A673 (cell line): ENCODE results near the gene UBL4B. TPM values are rescaled to one million over a fixed set of nuclear protein-coding genes. Genes with fewer than 3 reads are reported as not detected.
A peak's percentile ranks its signal among the peaks of the same experiment; 100 is the strongest.

Experiments used
- BruUV-seq: library from RNA; stranded (reverse); fragments of 400-500 nt; replicated peaks from 2 replicates; lab custom pipeline; 2021; lab: Mats Ljungman, UMichigan
- CTCF ChIA-PET: fragments of 300-600 bp; sonication (Branson Sonifier 250); formaldehyde crosslinking; loops from one replicate; lab custom pipeline; 2022; ENCODE audit warnings: antibody characterized with exemption; lab: Charles Lee
- POLR2A ChIA-PET: fragments of 300-600 bp; sonication (Branson Sonifier 250); formaldehyde crosslinking; loops from one replicate; lab custom pipeline; 2022; ENCODE audit warnings: antibody characterized with exemption; ENCODE audit not compliant: low non-redundant PET; lab: Charles Lee
- DNase-seq: peaks from one replicate; pipeline ENCODE4 v3.0.0-alpha.2; 2015; ENCODE audit warnings: low spot score
- H3K27ac ChIP-seq: fragments of 200-600 bp; sonication (generic); 2 replicates; pipeline ENCODE4 v1.5.1; 2016; ENCODE audit warnings: mixed run types, low read depth, mild to moderate bottlenecking, mixed read lengths, antibody characterized with exemption, low read length; ENCODE audit not compliant: poor library complexity, severe bottlenecking
- H3K27me3 ChIP-seq: fragments of 200-600 bp; sonication (generic); replicated peaks from 2 replicates; pipeline ENCODE4 v1.6.1; 2017; ENCODE audit warnings: mixed run types, low read depth, mild to moderate bottlenecking, mixed read lengths, antibody characterized with exemption, low read length; ENCODE audit not compliant: insufficient read depth, poor library complexity
- H3K36me3 ChIP-seq: fragments of 200-600 bp; sonication (generic); 2 replicates; pipeline ENCODE4 v1.6.1; 2016; ENCODE audit warnings: mixed run types, mild to moderate bottlenecking, mixed read lengths, antibody characterized with exemption, low read length; ENCODE audit not compliant: insufficient read depth, poor library complexity, severe bottlenecking
- H3K4me1 ChIP-seq: fragments of 200-600 bp; sonication (generic); 2 replicates; pipeline ENCODE4 v1.6.1; 2017; ENCODE audit warnings: mixed run types, mild to moderate bottlenecking, mixed read lengths, antibody characterized with exemption, low read length; ENCODE audit not compliant: insufficient read depth, poor library complexity, severe bottlenecking
- H3K4me3 ChIP-seq: fragments of 200-600 bp; sonication (generic); 2 replicates; pipeline ENCODE4 v1.5.1; 2016; ENCODE audit warnings: low read depth, mixed run types, mild to moderate bottlenecking, mixed read lengths, low read length; ENCODE audit not compliant: poor library complexity, severe bottlenecking
- H3K9me3 ChIP-seq: fragments of 200-600 bp; sonication (generic); 2 replicates; pipeline ENCODE4 v1.6.1; 2016; ENCODE audit warnings: mixed run types, low read depth, mild to moderate bottlenecking, mixed read lengths, antibody characterized with exemption, low read length; ENCODE audit not compliant: poor library complexity, severe bottlenecking
- EZH2 ChIP-seq: fragments of 200-600 bp; sonication (generic); IDR thresholded peaks from 2 replicates; pipeline ENCODE4 v1.6.1; 2017; ENCODE audit warnings: borderline replicate concordance, low read depth, mild to moderate bottlenecking, mixed read lengths, antibody characterized with exemption, low read length; ENCODE audit not compliant: poor library complexity, severe bottlenecking
- intact Hi-C: fragments of 100-400 bp; cut with micrococcal nuclease; formaldehyde crosslinking; loops from one replicate; pipeline ENCODE4 v1.10.0; 2022; ENCODE audit not compliant: unreplicated experiment
- total RNA-seq: library from RNA; stranded (reverse); gene quantifications from 2 replicates; pipeline ENCODE4 v1.2.3, GENCODE V29; 2021
- TF ChIP-seq, protein P1 (sequence below): fragments of 300-800, 200-600 bp; sonication (generic); conservative IDR thresholded peaks from 2 replicates; pipeline ENCODE4 v1.5.1; 2017; ENCODE audit warnings: low read depth, mild to moderate bottlenecking, antibody characterized with exemption, low read length, moderate library complexity, mixed read lengths

Gene UBL4B
- total RNA-seq, 1 experiment from 2014 or later: not detected

DNA sequence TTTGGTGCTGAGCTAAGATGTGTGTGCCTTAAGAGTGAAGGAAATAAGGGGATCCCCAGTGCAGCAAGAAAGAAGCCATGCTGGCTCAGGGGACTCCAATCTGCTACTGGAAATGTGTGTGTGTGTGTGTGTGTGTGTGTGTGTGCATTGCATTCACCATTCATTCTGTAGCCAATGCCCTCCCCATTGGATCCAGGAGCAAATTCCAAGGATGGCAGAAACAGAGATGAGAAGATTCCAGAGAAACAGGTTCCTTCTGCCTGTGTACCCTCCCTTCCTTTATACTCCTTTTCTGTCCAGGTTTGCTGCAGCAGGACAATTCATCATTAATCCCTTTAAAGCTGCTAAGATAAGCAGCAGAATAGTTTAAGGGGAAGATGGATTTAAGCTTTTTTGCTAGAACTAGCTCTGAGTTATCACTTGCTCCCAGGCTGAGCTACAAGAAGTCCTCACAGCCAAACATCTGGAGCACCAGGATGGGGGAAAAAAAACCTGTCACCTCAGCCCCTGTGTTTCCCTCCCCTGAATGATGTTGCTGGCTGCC, 41.2 kb downstream of the UBL4B start:
- Histone ChIP-seq H3K4me3 (no peak overlapping the region), H3K4me1 (peaks cover 7% of the 10 kb centered on the region), H3K27me3 (peaks cover 77% of the 10 kb centered on the region), H3K9me3 (no peaks in the 10 kb centered on the region), H3K36me3 (no peaks in the 10 kb centered on the region), H3K27ac (no peak overlapping the region)
- intact Hi-C loops: no loop called here
- POLR2A ChIA-PET: no interaction called here
- CTCF ChIA-PET: no interaction called here
- no TSS peak for BruUV-seq
- DNase-seq: no peak
- TF ChIP-seq, protein P1, sequence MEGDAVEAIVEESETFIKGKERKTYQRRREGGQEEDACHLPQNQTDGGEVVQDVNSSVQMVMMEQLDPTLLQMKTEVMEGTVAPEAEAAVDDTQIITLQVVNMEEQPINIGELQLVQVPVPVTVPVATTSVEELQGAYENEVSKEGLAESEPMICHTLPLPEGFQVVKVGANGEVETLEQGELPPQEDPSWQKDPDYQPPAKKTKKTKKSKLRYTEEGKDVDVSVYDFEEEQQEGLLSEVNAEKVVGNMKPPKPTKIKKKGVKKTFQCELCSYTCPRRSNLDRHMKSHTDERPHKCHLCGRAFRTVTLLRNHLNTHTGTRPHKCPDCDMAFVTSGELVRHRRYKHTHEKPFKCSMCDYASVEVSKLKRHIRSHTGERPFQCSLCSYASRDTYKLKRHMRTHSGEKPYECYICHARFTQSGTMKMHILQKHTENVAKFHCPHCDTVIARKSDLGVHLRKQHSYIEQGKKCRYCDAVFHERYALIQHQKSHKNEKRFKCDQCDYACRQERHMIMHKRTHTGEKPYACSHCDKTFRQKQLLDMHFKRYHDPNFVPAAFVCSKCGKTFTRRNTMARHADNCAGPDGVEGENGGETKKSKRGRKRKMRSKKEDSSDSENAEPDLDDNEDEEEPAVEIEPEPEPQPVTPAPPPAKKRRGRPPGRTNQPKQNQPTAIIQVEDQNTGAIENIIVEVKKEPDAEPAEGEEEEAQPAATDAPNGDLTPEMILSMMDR: no peak
- no peak for TF ChIP-seq EZH2

DNA sequence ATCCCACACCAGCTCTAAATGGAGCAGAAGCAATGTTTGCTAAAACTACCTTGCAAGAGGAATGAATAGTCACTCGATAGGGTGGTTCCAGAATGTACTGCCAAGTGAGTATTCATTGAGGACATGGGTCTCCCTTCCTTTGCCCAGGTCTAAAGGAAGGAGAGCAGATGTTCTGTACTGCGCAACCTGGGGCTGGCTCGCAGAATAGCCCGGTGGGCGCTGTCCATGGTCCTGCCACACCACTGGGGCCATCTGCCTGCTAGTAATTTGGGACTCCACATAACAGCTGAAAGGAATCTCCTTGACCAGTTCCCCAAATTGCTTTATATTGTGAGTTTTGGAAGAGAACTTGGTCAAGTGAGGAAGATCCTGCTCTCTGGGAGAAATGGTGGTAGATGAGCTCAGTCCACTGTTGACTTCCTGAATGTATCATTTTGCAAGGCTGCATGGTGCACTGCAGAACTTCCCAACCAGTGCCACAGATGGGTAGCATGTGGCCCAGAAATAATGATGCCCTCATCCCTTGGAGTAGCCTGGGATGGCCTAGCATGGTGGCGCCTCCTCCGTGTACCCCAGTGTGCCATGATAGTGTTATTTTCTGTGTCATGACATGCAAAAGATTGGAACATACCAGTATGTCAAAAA, 43.8 kb downstream of the UBL4B start:
- intact Hi-C loops: loop anchor here (1.0 kb wide), 1 partner anchor 16 kb away; no protein-coding TSS in a partner anchor
- no TSS peak for BruUV-seq
- Histone ChIP-seq H3K4me1 (no peaks in the 10 kb centered on the region), H3K27me3 (peaks cover 77% of the 10 kb centered on the region), H3K9me3 (no peaks in the 10 kb centered on the region), H3K36me3 (no peaks in the 10 kb centered on the region), H3K4me3 (no peak overlapping the region), H3K27ac (no peak overlapping the region)
- TF ChIP-seq EZH2: no peak
- ChIA-PET CTCF (no interaction called here), POLR2A (no interaction called here)
- DNase-seq: peak; percentile 50

DNA sequence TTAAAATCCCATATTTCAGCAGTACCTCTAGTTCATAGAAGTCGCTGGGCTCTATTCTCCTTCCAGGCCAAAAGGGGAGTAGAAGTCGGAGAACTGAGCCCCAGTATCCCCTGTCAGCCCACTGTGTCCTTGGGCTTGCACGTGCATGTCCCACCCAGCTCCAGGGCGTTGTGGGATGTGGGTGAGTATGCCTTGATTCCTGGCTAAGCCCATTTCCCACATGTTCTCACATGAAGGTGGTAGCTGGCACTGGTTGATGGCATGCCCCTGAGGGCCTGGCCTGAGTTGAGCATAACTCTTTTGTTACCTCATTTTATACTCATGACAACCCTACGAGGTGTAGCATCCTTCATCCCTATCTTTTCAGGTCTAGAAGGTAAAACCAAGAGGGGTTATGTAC, 46.0 kb downstream of the UBL4B start:
- CTCF ChIA-PET: no interaction called here

More for the DNA sequence above, 46.0 kb downstream of the UBL4B start:
- DNase-seq: no peak
- TF ChIP-seq EZH2: no peak
- TF ChIP-seq, protein P1: no peak
- Histone ChIP-seq H3K4me1 (no peaks in the 10 kb centered on the region), H3K27me3 (peaks cover 68% of the 10 kb centered on the region), H3K27ac (no peak overlapping the region), H3K4me3 (no peak overlapping the region), H3K9me3 (no peaks in the 10 kb centered on the region), H3K36me3 (no peaks in the 10 kb centered on the region)
- BruUV-seq: no TSS peak
- intact Hi-C loops: no loop called here
- POLR2A ChIA-PET: interaction anchor here (0.7 kb wide), 1 partner anchor 734 kb away, joined by 3 read pairs; no protein-coding TSS in a partner anchor
